ENCODE data around the gene ENPP7.
"Not testable (repeated sequence)": the region's sequence is repeated elsewhere in the genome, so short reads cannot be mapped to it uniquely, and the experiment has no call there.

The ENPP7 gene

DNA sequence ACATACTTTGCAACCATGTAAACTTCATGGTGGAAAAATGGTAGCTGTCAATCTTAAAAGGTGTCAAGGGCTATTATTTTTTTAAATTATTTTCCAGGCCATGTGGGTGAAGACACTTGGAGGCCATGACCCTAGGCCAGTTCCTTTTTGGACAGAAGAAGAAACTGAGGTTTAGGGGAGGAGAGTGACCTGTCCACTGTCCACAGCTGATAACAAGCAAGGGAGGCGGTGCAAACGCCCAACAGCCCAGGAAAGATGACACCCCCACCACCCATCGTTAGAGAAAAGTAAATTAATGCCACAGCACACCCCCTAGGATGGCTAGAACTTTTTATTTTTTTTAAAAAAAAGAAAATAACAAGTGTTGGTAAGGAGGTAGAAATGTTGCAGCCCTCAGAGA, 19.2 kb downstream of the ENPP7 start:
- no peak for DNase-seq (ENCODE audit: low spot score)

DNA sequence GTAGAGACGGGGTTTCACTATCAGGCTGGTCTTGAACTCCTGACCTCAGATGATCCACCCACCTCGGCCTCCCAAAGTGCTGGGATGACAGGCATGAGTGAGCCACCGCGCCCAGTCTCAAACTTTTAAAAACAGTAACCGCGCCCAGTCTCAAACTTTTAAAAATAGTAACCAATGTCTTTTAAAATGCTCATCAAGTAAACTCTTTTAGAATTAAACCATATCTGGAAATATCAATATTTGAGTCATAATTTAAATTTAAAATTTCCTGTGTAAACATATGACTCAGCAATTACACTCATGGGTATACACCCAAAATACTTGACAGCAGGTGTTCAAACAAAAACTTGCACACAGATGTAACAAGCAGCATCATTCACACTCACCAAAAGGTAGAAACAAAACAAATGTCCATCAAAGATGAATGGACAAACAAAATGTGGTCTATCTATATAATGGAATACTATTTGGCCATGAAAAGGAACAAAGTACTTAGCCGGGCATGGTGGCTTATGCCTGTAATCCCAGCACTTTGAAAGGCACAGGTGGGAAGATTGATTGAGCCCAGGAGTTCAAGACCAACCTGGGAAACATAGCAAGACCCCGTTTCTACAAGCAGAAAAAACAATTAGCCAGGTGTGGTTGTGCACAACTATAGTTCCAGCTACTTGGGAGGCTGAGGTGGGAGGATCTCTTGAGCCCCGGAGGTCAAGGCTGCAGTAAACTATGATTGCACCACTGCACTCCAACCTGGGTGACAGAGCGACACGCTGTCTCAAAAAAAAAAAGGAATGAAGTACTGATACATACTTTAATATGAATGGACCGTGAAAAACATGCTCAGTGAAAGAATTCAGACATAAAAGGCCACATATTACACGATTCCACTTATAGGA, 20.2 kb downstream of the ENPP7 start:
- no peak for DNase-seq (ENCODE audit: low spot score)

DNA sequence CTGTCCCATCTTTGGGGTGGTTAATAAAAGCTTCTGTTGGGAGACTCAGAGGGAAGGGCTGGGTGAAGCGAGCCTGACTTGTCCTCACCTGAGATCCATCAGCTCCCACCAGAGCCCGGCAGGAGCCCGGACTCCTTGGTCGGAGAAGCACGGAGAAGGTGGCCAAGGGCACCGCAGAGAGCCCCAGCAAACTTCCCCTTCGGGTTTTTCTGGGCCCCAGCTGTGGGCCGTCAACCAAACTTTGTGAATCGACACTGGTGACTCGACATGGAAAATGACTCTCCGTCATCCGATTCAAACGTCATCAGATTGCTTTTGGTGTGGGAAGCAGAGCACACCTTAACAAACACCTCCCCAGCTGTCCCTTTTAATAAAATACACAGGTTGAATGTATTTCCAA, 21.4 kb downstream of the ENPP7 start:
- no peak for DNase-seq (ENCODE audit: low spot score)

DNA sequence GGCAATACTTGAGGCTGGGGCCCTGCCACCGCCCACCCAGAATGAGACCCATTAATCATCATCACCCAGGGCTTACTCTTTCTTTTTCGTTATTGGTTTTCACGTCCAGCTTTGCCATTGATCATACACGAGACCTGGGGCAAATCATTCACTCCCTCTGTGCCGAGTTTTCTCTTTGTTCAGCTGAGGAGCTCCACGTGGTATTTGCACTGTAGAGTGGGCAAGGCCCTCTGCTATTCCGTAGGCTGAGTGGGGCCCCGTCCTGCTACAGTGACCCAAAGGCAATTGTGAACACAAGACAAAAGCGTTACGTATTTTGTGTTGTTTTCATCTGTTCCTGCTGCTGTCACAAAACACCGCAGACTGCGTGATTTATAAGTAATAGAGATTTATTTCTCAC, 23.6 kb downstream of the ENPP7 start:
- DNase-seq (ENCODE audit: low spot score): no peak

DNA sequence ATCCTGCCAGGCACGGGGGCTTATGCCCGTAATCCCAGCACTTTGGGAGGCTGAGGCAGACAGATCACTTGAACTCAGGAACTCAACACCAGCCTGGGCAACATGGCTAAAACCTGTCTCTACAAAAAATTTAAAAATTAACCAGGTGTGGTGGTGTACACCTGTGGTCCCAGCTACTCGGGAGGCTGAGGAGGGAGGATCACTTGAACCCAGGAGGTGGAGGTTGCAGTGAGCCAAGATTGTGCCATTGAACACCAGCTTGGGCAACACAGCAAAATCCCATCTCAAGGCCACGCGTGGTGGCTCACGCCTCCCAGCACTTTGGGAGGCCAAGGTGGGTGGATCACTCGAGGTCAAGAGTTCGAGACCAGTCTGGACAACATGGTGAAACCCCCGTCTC, 24.2 kb downstream of the ENPP7 start:
- not testable (repeated sequence) for DNase-seq (ENCODE audit: low spot score)

DNA sequence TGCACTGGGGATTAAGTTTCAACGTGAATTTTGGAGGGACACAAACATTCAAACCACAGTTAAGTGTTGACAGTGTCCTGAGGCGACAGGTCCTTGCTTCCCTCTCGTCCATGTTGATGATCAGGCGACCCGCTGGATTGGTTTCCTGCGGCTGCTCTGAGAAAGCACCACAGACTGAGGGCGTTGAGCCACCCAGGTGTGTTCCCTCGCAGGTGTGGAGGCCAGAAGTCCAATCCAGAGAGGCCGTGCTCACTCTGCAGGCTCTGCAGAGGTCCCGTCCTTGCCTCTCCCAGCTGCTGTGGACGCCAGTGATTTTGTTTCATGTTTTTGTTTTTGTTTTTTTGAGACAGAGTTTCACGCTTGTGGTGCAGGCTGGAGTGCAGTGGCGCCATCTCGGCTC, 24.8 kb downstream of the ENPP7 start:
- DNase-seq (ENCODE audit: low spot score): no peak

DNA sequence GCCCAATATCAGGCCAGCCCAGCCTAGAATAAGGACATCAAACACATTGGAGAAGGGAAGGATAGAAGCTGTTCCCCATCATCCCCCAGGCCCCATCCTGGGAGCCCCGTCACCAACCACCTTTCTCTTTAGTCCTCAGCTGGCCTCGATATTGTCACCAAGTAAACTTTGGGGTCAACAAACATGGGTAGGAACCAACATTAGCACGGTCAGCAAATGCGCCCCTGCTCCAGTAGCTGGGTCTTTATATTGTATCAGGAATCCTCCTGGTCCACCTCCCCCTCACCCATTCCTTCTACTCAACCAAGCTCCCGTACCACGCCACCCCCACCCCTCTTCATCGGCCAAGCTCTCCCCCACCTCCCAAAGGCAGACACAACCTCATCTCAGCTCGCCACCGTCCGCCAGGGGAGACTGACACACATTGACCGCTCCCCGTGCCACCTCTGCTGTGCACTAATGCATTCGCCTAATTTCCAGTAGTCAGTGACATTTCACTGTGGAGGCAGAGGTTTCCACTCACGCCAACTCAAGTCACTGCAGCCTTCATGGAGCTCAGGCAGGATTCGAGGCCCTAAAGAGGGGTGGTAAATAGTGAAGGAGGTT, 26.5 kb downstream of the ENPP7 start:
- no peak for DNase-seq (ENCODE audit: low spot score)

DNA sequence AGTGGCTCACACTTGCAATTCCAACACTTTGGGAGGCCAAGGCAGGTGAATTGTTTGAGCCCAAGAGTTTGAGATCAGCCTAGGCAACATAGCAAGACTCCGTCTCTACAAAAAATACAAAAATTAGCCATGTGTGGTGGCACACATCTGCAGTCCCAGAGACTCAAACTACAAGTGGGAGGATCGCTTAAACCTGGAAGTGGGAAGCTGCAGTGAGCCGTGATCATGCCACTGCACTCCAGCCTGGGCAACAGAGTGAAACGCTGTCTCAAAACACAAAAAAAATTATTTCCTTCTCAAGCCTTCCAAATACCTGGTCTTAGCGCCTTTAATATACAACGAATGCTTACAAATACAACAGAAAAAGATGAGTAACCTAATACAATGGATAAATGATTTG, 27.5 kb downstream of the ENPP7 start:
- no peak for DNase-seq (ENCODE audit: low spot score)

DNA sequence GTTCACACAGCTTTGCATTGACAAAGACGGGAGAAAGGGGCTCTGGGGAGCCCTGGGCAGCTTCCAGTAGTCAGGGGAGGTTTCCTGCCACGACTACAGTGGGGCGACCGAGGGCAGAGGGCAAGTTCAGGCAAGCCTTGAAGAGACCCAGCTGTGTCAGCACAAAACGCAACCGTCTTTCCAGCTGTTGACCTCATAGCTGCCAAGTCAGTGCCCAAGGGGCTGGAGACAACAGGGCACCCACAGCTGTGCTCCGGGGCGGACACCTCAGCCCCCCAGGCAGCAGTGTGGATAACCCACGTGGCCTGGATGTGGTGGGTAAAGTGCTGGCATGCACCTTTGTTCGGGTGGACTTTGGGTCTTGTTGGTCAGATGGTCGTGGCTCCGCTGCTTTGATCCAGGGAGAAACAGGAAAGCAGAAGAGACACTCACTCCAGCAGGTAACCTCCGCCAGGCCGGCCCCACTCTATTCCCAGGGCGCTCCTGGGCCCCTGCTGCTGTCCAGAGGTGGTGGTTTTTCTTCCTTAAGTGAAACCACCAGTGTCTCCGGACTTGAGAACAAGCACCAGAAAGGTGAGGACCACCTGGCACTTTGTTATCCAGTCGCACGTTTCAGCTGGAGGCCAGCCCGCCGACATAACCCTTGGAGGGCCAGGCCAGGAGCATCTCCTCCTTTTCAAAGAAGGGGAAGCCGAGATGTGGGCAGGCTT, 29.6 kb downstream of the ENPP7 start:
- DNase-seq (ENCODE audit: low spot score): no peak

DNA sequence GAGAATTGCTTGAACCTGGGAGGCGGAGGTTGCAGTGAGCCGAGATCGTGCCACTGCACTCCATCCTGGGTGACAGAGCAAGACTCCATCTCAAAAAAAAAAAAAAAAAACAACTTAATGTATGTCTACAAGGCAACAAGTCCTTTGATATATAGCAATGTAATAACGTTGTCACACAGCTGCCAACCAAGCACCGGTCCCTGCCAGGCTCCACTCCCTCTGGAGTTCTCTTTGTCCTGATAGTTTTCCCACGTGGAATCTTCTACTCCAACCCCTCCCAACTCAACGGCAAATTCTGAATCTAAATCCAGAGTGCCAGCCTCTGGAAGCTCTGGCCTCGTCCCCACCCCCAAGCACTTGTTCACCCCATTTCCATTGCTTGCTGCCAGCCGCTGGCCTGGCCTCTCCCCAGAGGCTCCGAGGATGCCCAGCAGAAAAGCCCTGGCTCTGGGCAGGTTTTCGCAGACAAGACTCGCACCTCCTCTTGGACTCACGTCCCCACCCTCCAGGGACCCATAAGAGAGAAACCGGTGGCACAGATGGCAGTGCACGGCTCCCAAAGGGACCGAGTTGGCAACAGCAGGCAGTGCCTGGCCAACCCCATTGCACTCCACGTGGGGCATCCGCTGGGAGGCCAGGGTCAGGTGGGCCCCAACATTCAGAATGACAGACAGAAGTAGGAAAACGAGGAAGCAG, 31.3 kb downstream of the ENPP7 start:
- no peak for DNase-seq (ENCODE audit: low spot score)

DNA sequence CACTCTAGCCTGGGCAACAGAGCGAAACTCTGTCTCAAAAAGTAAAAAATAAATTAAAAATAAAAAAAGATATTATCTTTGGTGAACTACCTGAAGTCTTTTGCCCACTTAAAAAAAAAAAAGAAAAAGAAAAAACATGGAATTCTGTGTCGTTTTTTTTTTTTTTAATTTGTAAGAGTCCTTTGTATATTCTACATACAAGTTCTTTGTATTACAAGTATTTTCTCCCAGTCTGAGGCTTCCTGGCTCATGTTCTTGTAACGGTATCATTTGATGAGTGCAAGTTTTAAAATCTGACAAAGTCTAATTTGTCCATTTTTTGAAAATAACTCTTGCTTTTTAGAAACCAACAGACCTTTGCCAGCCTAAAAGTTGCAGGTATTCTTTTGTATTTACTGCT, 35.0 kb downstream of the ENPP7 start:
- no peak for DNase-seq (ENCODE audit: low spot score)

DNA sequence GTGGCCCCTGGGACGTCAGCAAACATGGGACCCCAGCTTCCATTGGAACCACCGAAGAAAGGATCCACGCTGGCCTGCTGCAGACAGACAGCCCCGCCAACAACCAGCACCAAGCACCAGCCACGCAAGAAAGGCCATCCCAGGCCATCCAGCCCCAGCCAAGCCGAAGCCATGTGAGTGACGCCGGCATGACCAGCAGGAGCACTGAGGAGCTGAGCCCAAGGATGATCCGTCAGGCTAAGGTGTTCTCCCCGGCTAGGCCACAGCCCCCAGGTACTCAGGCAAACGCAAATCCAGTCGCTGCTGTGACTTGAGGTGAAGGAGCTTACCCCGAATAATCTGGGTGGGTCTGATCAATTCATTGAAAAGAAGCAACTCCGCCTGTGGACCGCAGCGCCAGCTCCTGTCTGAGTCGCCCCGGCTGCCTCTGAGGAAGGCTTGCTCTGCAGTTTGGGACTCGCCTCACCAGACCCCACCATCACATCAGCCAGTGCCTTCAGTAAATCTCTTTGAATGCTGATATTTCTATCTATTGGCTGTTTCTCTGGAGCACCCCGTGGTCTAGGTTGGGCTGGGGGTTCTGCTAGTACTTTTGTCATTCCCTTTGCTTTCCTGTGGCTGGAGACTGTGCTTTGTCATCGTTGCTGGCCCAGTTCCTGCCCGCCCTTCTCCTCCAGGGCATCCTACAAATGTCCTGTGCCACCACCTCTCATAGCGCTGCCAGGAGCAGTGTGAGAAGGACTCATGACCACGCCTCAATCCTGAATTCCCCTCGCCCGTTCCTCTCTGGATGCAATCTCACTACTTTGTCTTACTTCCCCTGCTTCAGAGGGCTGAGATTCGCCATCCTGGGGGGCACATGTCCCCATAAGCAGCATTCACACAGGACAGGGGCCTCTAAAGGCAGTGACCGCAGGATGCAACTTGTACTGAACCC, 39.1 kb downstream of the ENPP7 start:
- no peak for DNase-seq (ENCODE audit: low spot score)

DNA sequence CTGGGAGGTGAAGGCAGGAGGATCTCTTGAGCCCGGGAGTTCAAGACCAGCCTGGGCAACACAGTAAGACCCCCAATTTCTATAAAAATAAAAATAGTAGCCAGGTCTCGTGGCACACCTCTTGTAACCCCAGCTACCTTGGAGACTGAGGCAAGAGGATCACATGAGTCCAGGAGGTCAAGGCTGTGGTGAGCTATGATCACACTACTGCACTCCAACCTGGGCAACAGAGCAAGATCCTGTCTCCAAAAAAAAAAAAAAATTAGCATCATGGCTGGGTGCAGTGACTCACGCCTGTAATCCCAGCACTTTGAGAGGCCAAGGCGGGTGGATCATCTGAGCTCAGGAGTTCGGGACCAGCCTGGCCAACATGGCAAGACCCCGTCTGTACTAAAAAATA, 40.5 kb downstream of the ENPP7 start:
- DNase-seq (ENCODE audit: low spot score): no peak

DNA sequence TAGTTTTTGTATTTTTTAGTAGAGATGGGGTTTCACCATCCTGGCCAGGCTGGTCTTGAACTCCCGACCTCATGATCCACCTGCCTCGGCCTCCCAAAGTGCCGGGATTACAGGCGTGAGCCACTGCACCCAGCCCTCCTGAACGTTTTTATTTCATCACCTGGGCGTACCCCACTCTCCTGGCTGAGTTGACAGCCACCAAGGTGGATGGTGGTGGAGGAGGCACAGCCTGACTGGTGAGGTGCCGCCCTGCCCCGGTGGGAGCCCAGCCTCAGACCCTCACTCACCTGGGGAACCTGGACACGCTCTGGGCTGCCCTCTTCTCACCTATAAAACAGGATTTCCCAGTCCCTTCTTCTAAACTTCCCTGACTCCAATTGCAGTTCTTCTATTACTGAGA, 42.0 kb downstream of the ENPP7 start:
- not testable (repeated sequence) for DNase-seq (ENCODE audit: low spot score)

DNA sequence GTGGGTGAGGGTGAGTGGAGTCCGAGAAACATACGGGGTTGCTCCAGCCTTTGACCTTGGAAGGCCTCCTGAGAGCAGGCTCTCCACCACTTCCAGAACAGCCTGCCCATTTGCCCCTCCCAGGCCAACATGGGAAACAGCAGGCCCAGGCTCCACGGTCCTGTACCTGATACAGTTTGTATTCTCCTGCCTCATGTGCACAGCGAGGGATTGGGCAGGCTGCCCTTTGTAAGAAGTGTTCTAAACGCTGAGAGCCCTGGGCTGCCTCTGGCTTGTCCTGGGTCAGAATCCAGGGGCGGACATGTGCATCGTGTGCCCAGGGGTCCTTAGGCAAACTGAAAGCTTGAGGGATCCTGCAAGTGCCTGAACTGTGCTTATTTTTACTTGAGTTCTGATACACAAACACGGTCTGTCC, 43.8 kb downstream of the ENPP7 start:
- DNase-seq (ENCODE audit: low spot score): no peak

DNA sequence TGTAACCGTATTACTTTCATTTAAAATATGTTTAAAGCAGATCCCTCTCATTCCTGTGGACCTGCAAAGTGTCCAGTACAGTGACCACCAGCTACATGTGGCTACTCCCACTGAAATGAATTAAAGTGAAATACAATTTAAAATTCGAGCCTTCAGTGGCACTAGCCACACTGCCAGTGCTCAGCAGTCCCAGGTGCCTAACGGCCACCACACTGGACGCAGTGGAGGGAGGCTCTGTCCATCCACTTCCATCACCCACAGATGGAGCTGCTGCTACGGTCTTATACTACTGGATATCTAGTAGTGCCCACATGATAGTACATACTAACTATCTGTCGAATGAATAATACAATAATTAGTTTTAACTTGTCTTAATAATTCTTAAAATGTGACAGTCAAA, 44.9 kb downstream of the ENPP7 start:
- DNase-seq (ENCODE audit: low spot score): no peak

DNA sequence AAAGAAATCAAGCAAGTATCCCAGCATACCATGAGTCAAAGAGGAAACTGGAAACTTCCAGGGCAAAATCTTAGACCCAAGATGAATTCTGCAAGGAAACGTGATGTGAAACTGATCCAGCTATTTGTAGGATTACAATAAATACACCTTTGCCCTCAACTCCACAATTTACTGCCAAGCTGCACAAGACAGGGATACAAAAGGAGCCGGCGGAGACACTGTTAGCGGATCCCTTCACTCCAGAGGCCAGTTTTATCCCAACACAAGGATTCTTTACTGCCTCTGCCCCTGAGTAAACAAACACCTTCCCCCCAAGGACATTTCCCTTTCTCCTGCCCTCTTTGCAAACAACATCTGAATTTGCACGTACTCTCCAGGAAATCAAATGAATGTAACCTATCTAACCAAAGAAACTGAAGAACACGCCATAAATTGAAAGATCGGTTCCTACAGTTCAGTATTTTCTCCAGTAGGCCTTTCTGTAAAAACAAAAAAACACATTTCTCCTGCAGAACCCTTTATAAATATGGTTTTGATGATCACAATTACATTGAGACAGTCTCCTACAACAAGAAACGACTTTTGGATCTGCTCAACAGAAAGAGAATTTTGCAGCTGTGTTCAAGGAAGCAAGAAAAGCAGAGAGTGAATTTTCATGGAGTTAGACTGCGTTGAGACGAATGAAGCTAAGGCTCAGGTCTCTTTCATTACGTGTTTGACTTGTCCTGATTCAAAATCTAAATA, 45.8 kb downstream of the ENPP7 start:
- no peak for DNase-seq (ENCODE audit: low spot score)

DNA sequence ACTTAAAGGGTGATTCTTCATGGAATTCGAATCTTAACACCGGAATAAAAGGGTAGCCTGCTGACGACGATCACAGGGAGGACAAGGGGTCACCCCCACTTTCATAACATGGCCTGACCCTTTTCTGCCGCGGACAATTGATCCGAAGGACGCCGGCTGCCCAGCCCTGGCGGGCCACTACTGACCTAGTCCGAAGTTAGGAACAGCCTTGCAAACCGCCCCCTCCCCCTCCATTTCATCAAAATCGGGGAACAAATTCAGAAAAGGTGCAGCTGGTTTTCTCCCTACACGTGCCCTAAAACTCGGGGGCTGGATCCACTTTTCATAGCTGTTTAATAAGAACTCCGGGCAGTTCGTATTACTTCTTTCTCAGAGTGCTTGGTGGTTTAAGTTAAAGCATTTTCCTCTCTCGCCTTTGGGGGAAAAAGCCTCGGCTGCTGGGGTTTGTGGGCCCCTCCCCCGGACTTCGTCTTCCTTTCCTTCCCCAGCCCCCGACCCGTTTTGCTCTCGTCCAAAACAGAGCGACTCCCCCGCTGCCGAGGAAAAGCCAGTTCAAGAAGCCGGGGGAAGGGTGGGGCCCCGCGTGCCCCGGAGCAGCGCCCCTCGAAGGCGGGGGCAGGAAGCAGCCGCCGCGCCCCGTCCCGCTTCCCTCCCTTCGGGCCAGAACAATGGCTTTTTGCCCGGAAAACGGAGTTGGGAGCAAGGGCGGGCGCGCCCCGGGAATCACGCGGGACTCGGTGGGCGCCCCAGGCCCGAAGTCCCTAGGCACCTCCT, 46.6 kb downstream of the ENPP7 start:
- DNase-seq (ENCODE audit: low spot score): no peak

DNA sequence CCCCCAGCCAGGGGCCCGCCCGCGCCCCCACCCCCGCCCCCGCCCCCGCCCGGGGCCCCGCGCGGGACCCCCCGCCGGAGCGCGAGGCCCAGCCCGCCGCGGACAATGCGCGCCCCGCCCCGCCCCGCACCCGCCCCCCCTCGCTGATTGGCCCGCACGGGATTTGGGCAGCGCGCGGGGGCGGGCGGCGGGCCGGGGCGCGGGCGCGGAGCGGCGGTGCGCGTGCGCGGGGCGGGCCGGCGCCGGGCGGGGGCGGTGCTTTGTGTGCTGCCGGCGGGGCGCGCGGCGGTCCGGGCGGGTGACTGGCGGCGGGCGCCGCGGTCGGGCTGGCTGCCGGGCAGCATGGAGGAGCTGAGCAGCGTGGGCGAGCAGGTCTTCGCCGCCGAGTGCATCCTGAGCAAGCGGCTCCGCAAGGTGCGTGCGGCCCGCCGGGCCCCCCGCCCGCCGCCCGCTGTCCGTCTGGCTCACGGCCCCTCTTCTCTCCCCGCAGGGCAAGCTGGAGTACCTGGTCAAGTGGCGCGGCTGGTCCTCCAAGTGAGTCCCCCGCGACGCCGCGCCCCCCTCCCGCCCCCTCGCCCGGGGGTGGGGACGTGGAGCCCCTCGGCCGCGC, 47.3 kb downstream of the ENPP7 start, which contains the start of gene CBX2:
CBX2 (plus strand) TSS at position 255 of the 610 bp plus-strand sequence; CDS start at position 343, 88 bp downstream.
- DNase-seq (ENCODE audit: low spot score): peak; percentile 98

Measured in AG08395 (cell line).